ENCODE data around the gene WWOX. TPM values are rescaled to one million over a fixed set of nuclear protein-coding genes. Genes with fewer than 3 reads are reported as not detected.

WWOX gene
- total and polyA plus RNA-seq, 2 of the 13 experiments (the other 11 are each of a cell fraction or from before 2014, with no cell fraction given) = 9.1 to 37.4 TPM

- TF ChIP-seq ZNF101 (CRISPR knock-in tag; IDR thresholded peaks at IDR 0.05; ENCODE audit: borderline replicate concordance, low read depth) (no peak; the same call in 1 of the 2 replicates), ZNF558 (CRISPR knock-in tag; IDR thresholded peaks at IDR 0.05; ENCODE audit: borderline replicate concordance) (0 out of 2 replicates have a peak, but pooled peaks have one; percentile 31), ZNF510 (CRISPR knock-in tag; IDR thresholded peaks at IDR 0.05; ENCODE audit: low read depth) (no peak), IRF2 (CRISPR knock-in tag; IDR thresholded peaks at IDR 0.05) (peak; percentile 92), HOXD1 (CRISPR knock-in tag; IDR thresholded peaks at IDR 0.05) (peak; percentile 69; the same call in 1 of the 2 replicates), GATAD1 (CRISPR knock-in tag; IDR thresholded peaks at IDR 0.05) (peak; percentile 73), ZGPAT (CRISPR knock-in tag; IDR thresholded peaks at IDR 0.05) (peak; percentile 95), ZNF557 (CRISPR knock-in tag; IDR thresholded peaks at IDR 0.05) (no peak), RFX5 (IDR thresholded peaks at IDR 0.05; ENCODE audit: low read depth, low read length) (0 out of 2 replicates have a peak, but pooled peaks have one; percentile 13), ELF3 (CRISPR knock-in tag; IDR thresholded peaks at IDR 0.05) (peak; percentile 65), NCOA5 (CRISPR knock-in tag; IDR thresholded peaks at IDR 0.05) (no peak), ZNF30 (CRISPR knock-in tag; IDR thresholded peaks at IDR 0.05) (no peak), ZNF329 (CRISPR knock-in tag; IDR thresholded peaks at IDR 0.05; ENCODE audit: low read depth) (no peak), CENPX (CRISPR knock-in tag; IDR thresholded peaks at IDR 0.05) (no peak), ZNF362 (CRISPR knock-in tag; IDR thresholded peaks at IDR 0.05; ENCODE audit: borderline replicate concordance) (peak; percentile 70; the same call in 1 of the 2 replicates), TERF1 (CRISPR knock-in tag; IDR thresholded peaks at IDR 0.05) (no peak), ZNF790 (CRISPR knock-in tag; IDR thresholded peaks at IDR 0.05; ENCODE audit: borderline replicate concordance) (peak; percentile 44; the same call in 1 of the 2 replicates), AHR (CRISPR knock-in tag; IDR thresholded peaks at IDR 0.05) (peak; percentile 48; the same call in 1 of the 2 replicates), SALL2 (CRISPR knock-in tag; IDR thresholded peaks at IDR 0.05) (peak; percentile 48; the same call in 1 of the 2 replicates), RBAK (CRISPR knock-in tag; IDR thresholded peaks at IDR 0.05) (0 out of 2 replicates have a peak, but pooled peaks have one; percentile 22), ARID4A (CRISPR knock-in tag; IDR thresholded peaks at IDR 0.05; ENCODE audit: borderline replicate concordance) (peak; percentile 53; the same call in 1 of the 2 replicates)
These were observed 385.9 kb downstream of the WWOX start (continued) for GRCh38 chr16:78485188-78485916.
